T-helper 17 cell (primary cell): ENCODE measurements around the gene CRYGC. TPM values are rescaled to one million over a fixed set of nuclear protein-coding genes. Genes with fewer than 3 reads are reported as not detected.

Experiments used
- ATAC-seq: fragments of 150-1000 bp; cut with Tn5 transposase; 2 replicates; pipeline ENCODE4 v1.10.0; 2021; ENCODE audit warnings: mild to moderate bottlenecking, moderate library complexity
- DNase-seq, 3 donors: peaks; one replicate each; pipeline versions ENCODE4 v3.0.0 to v3.0.0-alpha.2; 2020 to 2021
- H3K9me3 ChIP-seq: one replicate; pipeline ENCODE4 v1.7.0; 2013; ENCODE audit warnings: low read length, mild to moderate bottlenecking; ENCODE audit not compliant: control insufficient read depth, poor library complexity, severe bottlenecking
- H3K27ac Mint-ChIP-seq: one replicate; pipeline ENCODE4 v1.8.0; 2022; ENCODE audit warnings: mild to moderate bottlenecking, moderate library complexity, mixed read lengths
- H3K27me3 Mint-ChIP-seq: one replicate; pipeline ENCODE4 v1.8.0; 2022; ENCODE audit warnings: mixed read lengths
- H3K36me3 Mint-ChIP-seq: one replicate; pipeline ENCODE4 v1.8.0; 2022; ENCODE audit warnings: low read depth, mixed read lengths
- H3K4me1 Mint-ChIP-seq: one replicate; pipeline ENCODE4 v1.8.0; 2022; ENCODE audit warnings: mild to moderate bottlenecking, mixed read lengths
- H3K4me3 Mint-ChIP-seq: one replicate; pipeline ENCODE4 v1.8.0; 2022; ENCODE audit warnings: mild to moderate bottlenecking, moderate library complexity, mixed read lengths
- total RNA-seq, 4 donors: library from RNA in 2 of 4; stranded (reverse) in 2 of 4; gene quantifications; one replicate each; pipeline ENCODE4 v1.2.3 and lab custom pipeline; 2022 to 2026

The CRYGC gene
- not detected for total RNA-seq
- total RNA-seq (lab: John Stamatoyannopoulos, UW): 0 reads per million in 2 donors

GRCh38 chr2:208129744-208130711, at the start of gene CRYGC:
TSS of gene CRYGC (minus strand) at chr2:208129828. CDS start at chr2:208129792, 36 bp downstream.
- no peaks in the 10 kb centered on the region for H3K9me3 ChIP-seq
- Mint-ChIP-seq H3K4me3 (no peak within 1 kb of the TSS), H3K4me1 (no peaks in the 10 kb centered on the region), H3K36me3 (no peaks in the 10 kb centered on the region), H3K27me3 (peaks cover 22% of the 10 kb centered on the region), H3K27ac (no peak within 1 kb of the TSS)
- ATAC-seq (no peak), DNase-seq (no peak)

GRCh38 chr2:208179028-208179609, 49.5 kb upstream of the CRYGC start:
- H3K4me3 Mint-ChIP-seq: no peak overlapping the region
- peaks cover 31% of the 10 kb centered on the region for H3K27me3 Mint-ChIP-seq
- peaks cover 7% of the 10 kb centered on the region for H3K4me1 Mint-ChIP-seq
- no peaks in the 10 kb centered on the region for H3K36me3 Mint-ChIP-seq
- no peak for ATAC-seq
- H3K27ac Mint-ChIP-seq: no peak overlapping the region
- no peaks in the 10 kb centered on the region for H3K9me3 ChIP-seq
- DNase-seq: no peak

- DNase-seq (no peak), ATAC-seq (no peak)
- H3K4me1 Mint-ChIP-seq: peaks cover 7% of the 10 kb centered on the region
- peaks cover 34% of the 10 kb centered on the region for H3K27me3 Mint-ChIP-seq
- H3K27ac Mint-ChIP-seq: no peak overlapping the region
- H3K4me3 Mint-ChIP-seq: no peak overlapping the region
- H3K36me3 Mint-ChIP-seq: no peaks in the 10 kb centered on the region
- H3K9me3 ChIP-seq: no peaks in the 10 kb centered on the region
Measured at GRCh38 chr2:208175840-208176153, 46.2 kb upstream of the CRYGC start.

- H3K9me3 ChIP-seq: no peaks in the 10 kb centered on the region
- H3K4me3 Mint-ChIP-seq: no peak overlapping the region
- peak; percentile 95 for ATAC-seq
- no peaks in the 10 kb centered on the region for H3K36me3 Mint-ChIP-seq
- no peak overlapping the region for H3K27ac Mint-ChIP-seq
- peak in 2 of 3 donors; percentile 21 to 40 for DNase-seq
- H3K27me3 Mint-ChIP-seq: peaks cover 39% of the 10 kb centered on the region
- peaks cover 7% of the 10 kb centered on the region for H3K4me1 Mint-ChIP-seq
Measured at GRCh38 chr2:208175069-208175839, 45.6 kb upstream of the CRYGC start.

- no peaks in the 10 kb centered on the region for H3K9me3 ChIP-seq
- no peak for ATAC-seq
- peaks cover 6% of the 10 kb centered on the region for H3K4me1 Mint-ChIP-seq
- no peaks in the 10 kb centered on the region for H3K36me3 Mint-ChIP-seq
- no peak overlapping the region for H3K4me3 Mint-ChIP-seq
- H3K27me3 Mint-ChIP-seq: peaks cover 38% of the 10 kb centered on the region
- no peak for DNase-seq
- H3K27ac Mint-ChIP-seq: no peak overlapping the region
Measured at GRCh38 chr2:208174144-208174543, 44.5 kb upstream of the CRYGC start.

- DNase-seq: no peak
- H3K4me3 Mint-ChIP-seq: peak overlapping the region; percentile 41
- no peak overlapping the region for H3K27ac Mint-ChIP-seq
- no peaks in the 10 kb centered on the region for H3K9me3 ChIP-seq
- no peaks in the 10 kb centered on the region for H3K36me3 Mint-ChIP-seq
- H3K4me1 Mint-ChIP-seq: peaks cover 6% of the 10 kb centered on the region
- H3K27me3 Mint-ChIP-seq: peaks cover 43% of the 10 kb centered on the region
- ATAC-seq: no peak
Measured at GRCh38 chr2:208172125-208172524, 42.5 kb upstream of the CRYGC start.

GRCh38 chr2:208164951-208165755, 35.5 kb upstream of the CRYGC start:
- Mint-ChIP-seq H3K36me3 (no peaks in the 10 kb centered on the region), H3K27me3 (peaks cover 27% of the 10 kb centered on the region), H3K4me3 (no peak overlapping the region), H3K4me1 (peaks cover 3% of the 10 kb centered on the region), H3K27ac (no peak overlapping the region)
- DNase-seq: no peak
- ATAC-seq: no peak
- H3K9me3 ChIP-seq: no peaks in the 10 kb centered on the region

GRCh38 chr2:208163489-208163888, 33.9 kb upstream of the CRYGC start, which contains the start of gene CRYGA:
TSS of gene CRYGA (minus strand) at chr2:208163589. CDS start at chr2:208163556, 33 bp downstream.
- H3K9me3 ChIP-seq: no peaks in the 10 kb centered on the region
- DNase-seq (no peak), ATAC-seq (no peak)
- no peak within 1 kb of the TSS for H3K4me3 Mint-ChIP-seq
- no peak within 1 kb of the TSS for H3K27ac Mint-ChIP-seq
- no peaks in the 10 kb centered on the region for H3K4me1 Mint-ChIP-seq
- H3K36me3 Mint-ChIP-seq: no peaks in the 10 kb centered on the region
- peaks cover 16% of the 10 kb centered on the region for H3K27me3 Mint-ChIP-seq

- no peaks in the 10 kb centered on the region for H3K36me3 Mint-ChIP-seq
- no peak for DNase-seq
- H3K4me1 Mint-ChIP-seq: no peaks in the 10 kb centered on the region
- no peak for ATAC-seq
- H3K27ac Mint-ChIP-seq: no peak overlapping the region
- peaks cover 16% of the 10 kb centered on the region for H3K27me3 Mint-ChIP-seq
- H3K4me3 Mint-ChIP-seq: no peak overlapping the region
- no peaks in the 10 kb centered on the region for H3K9me3 ChIP-seq
Measured at GRCh38 chr2:208156439-208156838, 26.8 kb upstream of the CRYGC start.

- no peak for ATAC-seq
- DNase-seq: no peak
- Mint-ChIP-seq H3K27me3 (peaks cover 12% of the 10 kb centered on the region), H3K27ac (no peak overlapping the region), H3K36me3 (no peaks in the 10 kb centered on the region), H3K4me1 (no peaks in the 10 kb centered on the region), H3K4me3 (no peak overlapping the region)
- no peaks in the 10 kb centered on the region for H3K9me3 ChIP-seq
Measured at GRCh38 chr2:208153156-208153555, 23.5 kb upstream of the CRYGC start.

GRCh38 chr2:208150956-208151355, 21.3 kb upstream of the CRYGC start:
- Mint-ChIP-seq H3K27ac (no peak overlapping the region), H3K27me3 (peaks cover 23% of the 10 kb centered on the region), H3K4me1 (no peaks in the 10 kb centered on the region), H3K36me3 (no peaks in the 10 kb centered on the region), H3K4me3 (no peak overlapping the region)
- ATAC-seq (no peak), DNase-seq (no peak)
- H3K9me3 ChIP-seq: no peaks in the 10 kb centered on the region

GRCh38 chr2:208150094-208150493, 20.5 kb upstream of the CRYGC start:
- ATAC-seq: no peak
- no peaks in the 10 kb centered on the region for H3K9me3 ChIP-seq
- Mint-ChIP-seq H3K27ac (no peak overlapping the region), H3K4me1 (no peaks in the 10 kb centered on the region), H3K4me3 (no peak overlapping the region), H3K27me3 (peaks cover 16% of the 10 kb centered on the region), H3K36me3 (no peaks in the 10 kb centered on the region)
- DNase-seq: no peak
